Thyroid gland (tissue), 4 donors: ENCODE measurements around the gene PLCH1. TPM values are rescaled to one million over a fixed set of nuclear protein-coding genes. Genes with fewer than 3 reads are reported as not detected.

Experiments
- DNase-seq, 2 donors: peaks; one replicate each; pipeline ENCODE4 v3.0.0-alpha.2; 2019
- H3K27ac ChIP-seq, 3 donors: fragments of 200-600 bp; sonication (generic); 1 replicate in 2 of 3; 2 replicates in 1 of 3; pipeline ENCODE4 v1.5.1; 2016 to 2019; ENCODE audit warnings: mild to moderate bottlenecking in 1 of 3, moderate library complexity in 1 of 3
- H3K27me3 ChIP-seq: fragments of 200-600 bp; sonication (generic); one replicate; pipeline ENCODE4 v1.5.1; 2019
- H3K36me3 ChIP-seq, 2 donors: fragments of 200-600 bp; sonication (generic); one replicate each; pipeline ENCODE4 v1.5.1; 2016 to 2019
- H3K4me1 ChIP-seq, 2 donors: fragments of 200-600 bp; sonication (generic); one replicate each; pipeline ENCODE4 v1.5.1; 2017 to 2019
- H3K4me3 ChIP-seq, 3 donors: fragments of 200-600 bp; sonication (generic); replicated peaks in 1 of 3; 1 replicate in 2 of 3; 2 replicates in 1 of 3; pipeline ENCODE4 v1.5.1; 2016; ENCODE audit warnings: mild to moderate bottlenecking in 1 of 3
- H3K9me3 ChIP-seq: fragments of 200-600 bp; sonication (generic); one replicate; pipeline ENCODE4 v1.5.1; 2017
- CTCF ChIP-seq, 6 experiments: fragments of 200-600 bp in 3 of 6; fragments of 450-650 bp in 3 of 6; sonication (generic) in 3 of 6; IDR thresholded peaks; one replicate each; pipeline ENCODE4 v1.5.1; 2016 to 2019; ENCODE audit warnings: antibody characterized with exemption in 6 of 6, mild to moderate bottlenecking in 2 of 6, inconsistent platforms in 1 of 6, moderate library complexity in 1 of 6
- POLR2A ChIP-seq, 2 donors: fragments of 450-650 bp; IDR thresholded peaks; one replicate each; pipeline ENCODE4 v1.6.1; 2017; ENCODE audit warnings: antibody characterized with exemption in 2 of 2, mild to moderate bottlenecking in 2 of 2, moderate library complexity in 1 of 2
- WGBS, 2 donors: methylation state at CpG; one replicate each; pipeline ENCODE4 v1.1.5; 2017; 5-methylcytosine and 5-hydroxymethylcytosine counted together
- intact Hi-C: fragments of 100-400 bp; cut with DNase I; formaldehyde crosslinking; loops from one replicate; pipeline ENCODE4 v1.15.1; 2023
- total RNA-seq, 4 donors: library from RNA; depleted of rRNA; stranded (reverse); fragments of >200 nt; gene quantifications; one replicate each; pipeline ENCODE4 v1.2.3, GENCODE V29; 2016

The PLCH1 gene
- total RNA-seq, 4 donors from 2014 or later = 4.3 to 20.6 (median 14.1) TPM

- WGBS, 2 donors = 95 to 97% methylated on average over 5 of the region's 5 CpGs
These were observed 375.6 kb downstream of the PLCH1 start for GRCh38 chr3:155369244-155369643.

GRCh38 chr3:155368786-155369185 lies 376.1 kb downstream of the PLCH1 start:
- DNase-seq = no peak
- H3K27ac ChIP-seq = no peak overlapping the region
- H3K4me1 ChIP-seq = peaks cover 34 to 47% of the 10 kb centered on the region in 2 donors
- H3K9me3 ChIP-seq = no peaks in the 10 kb centered on the region
- H3K27me3 ChIP-seq = no peaks in the 10 kb centered on the region
- no peaks in the 10 kb centered on the region for H3K36me3 ChIP-seq
- intact Hi-C loops = no loop called here
- H3K4me3 ChIP-seq = no peak overlapping the region
- TF ChIP-seq POLR2A (IDR thresholded peaks at IDR 0.05) (no peak), CTCF (IDR thresholded peaks at IDR 0.05) (no peak)

More at GRCh38 chr3:155369244-155369643, 375.6 kb downstream of the PLCH1 start:
- peaks cover 34 to 47% of the 10 kb centered on the region in 2 donors for H3K4me1 ChIP-seq
- TF ChIP-seq CTCF (IDR thresholded peaks at IDR 0.05) = no peak
- TF ChIP-seq POLR2A (IDR thresholded peaks at IDR 0.05) = no peak
- no peak for DNase-seq
- H3K27ac ChIP-seq = no peak overlapping the region
- H3K36me3 ChIP-seq = no peaks in the 10 kb centered on the region
- H3K9me3 ChIP-seq = no peaks in the 10 kb centered on the region
- intact Hi-C loops = no loop called here
- H3K4me3 ChIP-seq = no peak overlapping the region
- H3K27me3 ChIP-seq = no peaks in the 10 kb centered on the region

GRCh38 chr3:155367506-155367905 lies 377.4 kb downstream of the PLCH1 start:
- Histone ChIP-seq H3K9me3 (no peaks in the 10 kb centered on the region), H3K36me3 (no peaks in the 10 kb centered on the region), H3K27me3 (no peaks in the 10 kb centered on the region), H3K27ac (no peak overlapping the region), H3K4me3 (no peak overlapping the region), H3K4me1 (peaks cover 28 to 41% of the 10 kb centered on the region in 2 donors)
- no peak for DNase-seq
- intact Hi-C loops = no loop called here
- no peak for TF ChIP-seq POLR2A (IDR thresholded peaks at IDR 0.05)
- no peak for TF ChIP-seq CTCF (IDR thresholded peaks at IDR 0.05)

GRCh38 chr3:155365178-155365783 lies 379.6 kb downstream of the PLCH1 start:
- TF ChIP-seq POLR2A (IDR thresholded peaks at IDR 0.05) = no peak
- no peak for TF ChIP-seq CTCF (IDR thresholded peaks at IDR 0.05)
- WGBS, 2 donors = 88 to 100% methylated on average over 1 of the region's 1 CpG
- no peak for DNase-seq
- Histone ChIP-seq H3K27ac (no peak overlapping the region), H3K36me3 (no peaks in the 10 kb centered on the region), H3K9me3 (no peaks in the 10 kb centered on the region), H3K27me3 (no peaks in the 10 kb centered on the region), H3K4me1 (peaks cover 9 to 20% of the 10 kb centered on the region in 2 donors), H3K4me3 (no peak overlapping the region)
- intact Hi-C loops = no loop called here

- Histone ChIP-seq H3K9me3 (no peaks in the 10 kb centered on the region), H3K27ac (no peak overlapping the region), H3K36me3 (no peaks in the 10 kb centered on the region), H3K4me3 (no peak overlapping the region), H3K27me3 (no peaks in the 10 kb centered on the region), H3K4me1 (peaks cover 3 to 15% of the 10 kb centered on the region in 2 donors)
- no peak for DNase-seq
- WGBS, 2 donors = 87 to 88% methylated on average over 2 of the region's 2 CpGs
- no peak for TF ChIP-seq POLR2A (IDR thresholded peaks at IDR 0.05)
- TF ChIP-seq CTCF (IDR thresholded peaks at IDR 0.05) = no peak
- intact Hi-C loops = no loop called here
These were observed 380.4 kb downstream of the PLCH1 start for GRCh38 chr3:155364492-155364891.
